Right hindlimb (tissue), 1 donor: ENCODE results near the gene FAM53A.

ENCODE experiments used
- DNase-seq: peaks from one replicate; pipeline ENCODE4 v3.0.0-alpha.2; 2018

FAM53A gene

GRCh38 chr4:1601852-1602654 is 82.1 kb downstream of the FAM53A start:
- DNase-seq = no peak

GRCh38 chr4:1601533-1601835 is 82.6 kb downstream of the FAM53A start:
- peak; percentile 7 for DNase-seq

GRCh38 chr4:1600811-1601532 is 83.1 kb downstream of the FAM53A start:
- peak; percentile 41 for DNase-seq

GRCh38 chr4:1600211-1600780 is 83.8 kb downstream of the FAM53A start:
- DNase-seq = peak; percentile 7

GRCh38 chr4:1599491-1600210 is 84.5 kb downstream of the FAM53A start:
- DNase-seq = peak; percentile 18

GRCh38 chr4:1599026-1599481 is 85.1 kb downstream of the FAM53A start:
- peak; percentile 5 for DNase-seq

GRCh38 chr4:1598206-1599025 is 85.7 kb downstream of the FAM53A start:
- peak; percentile 5 for DNase-seq

- DNase-seq = peak; percentile 6
Measured at GRCh38 chr4:1597021-1597931, 86.8 kb downstream of the FAM53A start.

GRCh38 chr4:1596393-1596792 is 87.7 kb downstream of the FAM53A start:
- DNase-seq = peak; percentile 12

- peak; percentile 11 for DNase-seq
Measured at GRCh38 chr4:1595789-1596325, 88.3 kb downstream of the FAM53A start.

- DNase-seq = peak; percentile 15
Measured at GRCh38 chr4:1594871-1595788, 89.0 kb downstream of the FAM53A start.

GRCh38 chr4:1593881-1594345 is 90.2 kb downstream of the FAM53A start:
- DNase-seq = peak; percentile 15

GRCh38 chr4:1593458-1593857 is 90.7 kb downstream of the FAM53A start:
- peak; percentile 10 for DNase-seq

- DNase-seq = peak; percentile 4
Measured at GRCh38 chr4:1592709-1593417, 91.2 kb downstream of the FAM53A start.

- DNase-seq = no peak
Measured at GRCh38 chr4:1592068-1592708, 91.9 kb downstream of the FAM53A start.

GRCh38 chr4:1591107-1591506 is 93.0 kb downstream of the FAM53A start:
- no peak for DNase-seq

GRCh38 chr4:1590244-1590643 is 93.9 kb downstream of the FAM53A start:
- no peak for DNase-seq
